Nephron progenitor cell (in vitro differentiated cells): ENCODE measurements around the gene GRIN1.
"Not testable (repeated sequence)": the region's sequence is repeated elsewhere in the genome, so short reads cannot be mapped to it uniquely, and the experiment has no call there.

Experiments used
- DNase-seq: peaks from one replicate; pipeline ENCODE4 v3.0.0; 2021
- H3K27ac Mint-ChIP-seq: 2 replicates; pipeline ENCODE4 v1.8.0; 2021; ENCODE audit warnings: mild to moderate bottlenecking, moderate library complexity, mixed read lengths
- H3K27me3 Mint-ChIP-seq: 2 replicates; pipeline ENCODE4 v1.8.0; 2021; ENCODE audit warnings: mild to moderate bottlenecking, low read depth, mixed read lengths; ENCODE audit not compliant: poor library complexity
- H3K36me3 Mint-ChIP-seq: 2 replicates; pipeline ENCODE4 v1.8.0; 2021; ENCODE audit warnings: low read depth, mixed read lengths
- H3K4me1 Mint-ChIP-seq: 2 replicates; pipeline ENCODE4 v1.8.0; 2021; ENCODE audit warnings: mixed read lengths
- H3K4me3 Mint-ChIP-seq: 2 replicates; pipeline ENCODE4 v1.8.0; 2021; ENCODE audit warnings: mild to moderate bottlenecking, moderate library complexity, mixed read lengths
- H3K9me3 Mint-ChIP-seq: 2 replicates; pipeline ENCODE4 v1.8.0; 2021; ENCODE audit warnings: mild to moderate bottlenecking, moderate library complexity, mixed read lengths
- CTCF ChIP-seq: fragments of 200-600 bp; sonication (generic); IDR thresholded peaks from 2 replicates; pipeline ENCODE4 v1.5.0; 2021; ENCODE audit warnings: antibody characterized with exemption

The GRIN1 gene

DNA sequence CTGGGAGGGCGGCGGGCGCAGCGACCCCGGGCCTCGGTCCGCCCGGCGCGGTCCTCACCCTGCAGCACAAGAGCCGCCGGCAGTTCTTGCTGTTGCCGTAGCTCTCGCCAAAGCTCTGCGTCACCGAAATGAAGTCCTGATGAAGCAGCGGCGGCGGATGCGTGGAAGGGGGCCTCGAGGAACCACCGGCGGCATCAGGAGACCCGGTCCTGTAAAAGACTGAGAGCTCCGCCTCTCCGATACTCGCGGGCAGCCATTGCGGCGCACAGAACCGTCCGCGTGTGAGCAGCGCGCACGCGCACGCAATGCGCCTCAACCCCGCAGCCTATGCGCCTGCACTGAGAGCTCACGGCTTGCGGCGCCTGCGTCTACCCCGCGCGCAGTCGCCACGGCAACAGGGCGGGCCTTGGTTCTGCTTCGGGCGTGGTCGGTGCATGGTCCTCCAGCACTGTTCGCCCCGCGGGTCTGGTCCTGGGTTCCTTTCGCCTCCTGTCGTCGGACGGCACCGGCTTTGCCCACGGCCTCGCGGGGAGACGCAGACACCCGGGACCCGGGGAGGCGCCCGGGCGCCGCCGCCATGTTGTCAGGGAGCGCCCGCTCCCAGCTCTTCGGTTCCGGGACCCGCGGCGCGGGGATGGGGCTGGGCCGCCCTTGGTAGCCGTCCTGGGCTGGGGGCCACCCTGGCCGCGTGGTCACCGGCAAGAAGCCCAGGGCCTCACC lies 9.3 kb upstream of the GRIN1 start:
- Mint-ChIP-seq H3K4me1 (peaks cover 24% of the 10 kb centered on the region), H3K27ac (no peak overlapping the region), H3K27me3 (peaks cover 47% of the 10 kb centered on the region), H3K9me3 (peaks cover 7% of the 10 kb centered on the region), H3K4me3 (peak overlapping the region; percentile 89), H3K36me3 (no peaks in the 10 kb centered on the region)
- peak; percentile 84 for DNase-seq
- no peak for TF ChIP-seq CTCF

DNA sequence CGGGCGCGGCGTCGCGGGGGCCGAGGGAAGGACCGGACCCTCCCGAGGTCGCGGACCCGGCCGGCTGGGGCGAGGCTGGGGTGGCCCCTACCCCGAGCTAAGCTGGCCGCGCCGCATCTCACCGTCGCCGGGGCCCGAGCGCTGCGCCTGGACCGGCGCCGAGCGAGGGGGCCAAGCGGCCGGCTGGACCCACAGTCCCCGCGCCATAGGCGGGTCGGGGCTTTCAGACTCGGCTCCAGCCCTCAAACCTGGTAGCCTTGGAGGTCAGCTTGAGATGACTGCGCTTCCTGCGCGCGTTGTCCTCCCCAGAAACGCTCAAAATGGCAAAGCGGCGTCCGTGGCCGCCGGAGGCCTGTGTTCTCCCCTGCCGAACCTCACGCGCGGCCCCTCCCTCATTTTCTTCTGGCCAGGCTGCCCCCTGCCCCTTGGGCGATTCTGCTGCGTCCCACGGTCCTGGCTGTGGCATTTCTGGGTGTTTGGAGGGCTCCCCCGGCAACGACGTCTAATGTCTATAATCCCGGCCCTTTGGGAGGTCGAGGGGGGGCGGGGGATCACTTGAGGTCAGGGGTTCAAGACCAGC lies 8.7 kb upstream of the GRIN1 start:
- no peaks in the 10 kb centered on the region for H3K36me3 Mint-ChIP-seq
- no peak overlapping the region for H3K27ac Mint-ChIP-seq
- H3K9me3 Mint-ChIP-seq: peaks cover 7% of the 10 kb centered on the region
- peak overlapping the region; percentile 84 for H3K4me3 Mint-ChIP-seq
- no peak for DNase-seq
- H3K27me3 Mint-ChIP-seq: peaks cover 53% of the 10 kb centered on the region
- TF ChIP-seq CTCF: no peak
- peaks cover 24% of the 10 kb centered on the region for H3K4me1 Mint-ChIP-seq

- peaks cover 88% of the 10 kb centered on the region for H3K27me3 Mint-ChIP-seq
- no peaks in the 10 kb centered on the region for H3K4me1 Mint-ChIP-seq
- no peak overlapping the region for H3K4me3 Mint-ChIP-seq
- H3K27ac Mint-ChIP-seq: no peak overlapping the region
- peaks cover 7% of the 10 kb centered on the region for H3K9me3 Mint-ChIP-seq
- H3K36me3 Mint-ChIP-seq: no peaks in the 10 kb centered on the region
- no peak for DNase-seq
- TF ChIP-seq CTCF: no peak
Measured at GRCh38 chr9:137134191-137134590, 4.8 kb upstream of the GRIN1 start.

DNA sequence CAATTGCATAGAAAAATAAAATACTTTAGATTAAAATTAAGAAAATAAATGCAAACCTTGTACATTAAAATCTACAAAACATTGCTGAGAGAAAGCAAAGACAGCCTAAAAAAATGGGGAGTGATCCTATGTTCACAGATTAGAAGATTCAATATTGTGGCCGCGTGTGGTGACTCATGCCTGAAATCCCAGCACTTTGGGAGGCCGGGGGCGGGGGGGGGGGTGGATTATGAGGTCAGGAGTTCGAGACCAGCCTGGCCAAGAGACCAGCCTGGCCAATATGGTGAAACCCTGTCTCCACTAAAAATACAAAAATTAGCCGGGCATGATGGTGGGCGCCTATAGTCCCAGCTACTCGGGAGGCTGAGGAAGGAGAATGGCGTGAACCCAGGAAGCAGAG lies 3.8 kb upstream of the GRIN1 start:
- H3K4me3 Mint-ChIP-seq, H3K36me3 Mint-ChIP-seq, DNase-seq, H3K4me1 Mint-ChIP-seq, H3K9me3 Mint-ChIP-seq, H3K27ac Mint-ChIP-seq: not testable (repeated sequence)
- peaks cover 97% of the 10 kb centered on the region for H3K27me3 Mint-ChIP-seq

- DNase-seq: no peak
- no peak for TF ChIP-seq CTCF
- no peak overlapping the region for H3K27ac Mint-ChIP-seq
- peaks cover 98% of the 10 kb centered on the region for H3K27me3 Mint-ChIP-seq
- no peaks in the 10 kb centered on the region for H3K4me1 Mint-ChIP-seq
- no peaks in the 10 kb centered on the region for H3K36me3 Mint-ChIP-seq
- peaks cover 3% of the 10 kb centered on the region for H3K9me3 Mint-ChIP-seq
- no peak overlapping the region for H3K4me3 Mint-ChIP-seq
Measured at GRCh38 chr9:137136261-137136880, 2.6 kb upstream of the GRIN1 start.

GRCh38 chr9:137136881-137137607 lies 1.9 kb upstream of the GRIN1 start:
- no peaks in the 10 kb centered on the region for H3K4me1 Mint-ChIP-seq
- peaks cover 3% of the 10 kb centered on the region for H3K9me3 Mint-ChIP-seq
- no peak for TF ChIP-seq CTCF

More at GRCh38 chr9:137136881-137137607, 1.9 kb upstream of the GRIN1 start:
- H3K27ac Mint-ChIP-seq: no peak overlapping the region
- no peaks in the 10 kb centered on the region for H3K36me3 Mint-ChIP-seq
- no peak for DNase-seq
- H3K27me3 Mint-ChIP-seq: peaks cover 98% of the 10 kb centered on the region
- H3K4me3 Mint-ChIP-seq: no peak overlapping the region
